BLaER1 (cell line): ENCODE results near the gene PPM1N.

Experiments
- H3K27ac ChIP-seq: shearing (Covaris generic); formaldehyde crosslinking; 2 replicates; pipeline ENCODE4 v1.8.1; 2022
- H3K27me3 ChIP-seq: shearing (Covaris generic); formaldehyde crosslinking; 2 replicates; pipeline ENCODE4 v1.8.1; 2022
- H3K36me3 ChIP-seq: shearing (Covaris generic); formaldehyde crosslinking; 2 replicates; pipeline ENCODE4 v1.8.1; 2022
- H3K4me1 ChIP-seq: shearing (Covaris generic); formaldehyde crosslinking; 2 replicates; pipeline ENCODE4 v1.8.1; 2022
- H3K4me2 ChIP-seq: shearing (Covaris generic); formaldehyde crosslinking; 2 replicates; pipeline ENCODE4 v1.8.1; 2022
- H3K4me3 ChIP-seq: shearing (Covaris generic); formaldehyde crosslinking; 2 replicates; pipeline ENCODE4 v1.8.1; 2022
- H3K9ac ChIP-seq: shearing (Covaris generic); formaldehyde crosslinking; 2 replicates; pipeline ENCODE4 v1.8.1; 2022
- H3K9me3 ChIP-seq: shearing (Covaris generic); formaldehyde crosslinking; 2 replicates; pipeline ENCODE4 v1.8.1; 2022
- H4K20me1 ChIP-seq: shearing (Covaris generic); formaldehyde crosslinking; 2 replicates; pipeline ENCODE4 v1.8.1; 2022
- Cebpa-rat ChIP-seq: shearing (Covaris generic); IDR thresholded peaks from 2 replicates; pipeline ENCODE4 v1.8.1; 2022

The PPM1N gene

GRCh38 chr19:45475537-45476291, 22.5 kb upstream of the PPM1N start:
- Histone ChIP-seq H3K9ac (no peak overlapping the region), H3K36me3 (no peaks in the 10 kb centered on the region), H3K27me3 (peaks cover 56% of the 10 kb centered on the region), H3K4me1 (peaks cover 30% of the 10 kb centered on the region), H3K27ac (no peak overlapping the region), H3K4me2 (peak overlapping the region; percentile 22; the same call in 1 of the 2 replicates), H3K9me3 (no peaks in the 10 kb centered on the region), H4K20me1 (peaks cover 11% of the 10 kb centered on the region), H3K4me3 (no peak overlapping the region)
- TF ChIP-seq Cebpa-rat: no peak

- Histone ChIP-seq H3K27me3 (peaks cover 50% of the 10 kb centered on the region), H3K9ac (no peak overlapping the region)
Observed at GRCh38 chr19:45476304-45476703, 21.9 kb upstream of the PPM1N start.

DNA sequence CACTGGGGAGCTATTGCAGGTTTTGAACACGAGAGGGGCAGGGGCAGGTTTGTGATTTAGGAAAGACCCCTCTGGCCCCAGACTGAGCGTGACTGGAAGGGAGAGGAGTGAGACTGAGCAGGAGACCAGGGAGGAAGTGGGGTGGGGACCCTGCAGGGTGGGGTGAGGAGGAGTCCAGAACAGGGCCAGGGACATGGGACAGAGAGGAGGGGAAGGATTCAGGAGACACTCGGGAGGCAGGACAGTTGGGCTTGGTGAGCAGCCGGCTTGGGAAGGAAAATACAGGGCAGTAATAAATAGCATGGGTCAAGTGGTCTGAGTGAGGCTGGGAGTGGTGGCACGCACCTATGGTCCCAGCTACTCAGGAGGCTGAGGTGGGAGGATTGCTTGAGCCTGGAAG, 21.1 kb upstream of the PPM1N start:
- Histone ChIP-seq H4K20me1 (peaks cover 7% of the 10 kb centered on the region), H3K9me3 (no peaks in the 10 kb centered on the region), H3K27ac (no peak overlapping the region), H3K36me3 (no peaks in the 10 kb centered on the region), H3K27me3 (peaks cover 41% of the 10 kb centered on the region), H3K4me1 (peaks cover 26% of the 10 kb centered on the region), H3K4me3 (no peak overlapping the region), H3K9ac (no peak overlapping the region), H3K4me2 (peak overlapping the region; percentile 84)
- TF ChIP-seq Cebpa-rat: no peak

More at GRCh38 chr19:45476304-45476703, 21.9 kb upstream of the PPM1N start:
- no peaks in the 10 kb centered on the region for H3K9me3 ChIP-seq
- TF ChIP-seq Cebpa-rat: no peak
- H4K20me1 ChIP-seq: peaks cover 11% of the 10 kb centered on the region
- no peak overlapping the region for H3K4me3 ChIP-seq
- no peak overlapping the region for H3K27ac ChIP-seq
- no peaks in the 10 kb centered on the region for H3K36me3 ChIP-seq
- H3K4me1 ChIP-seq: peaks cover 27% of the 10 kb centered on the region
- H3K4me2 ChIP-seq: peak overlapping the region; percentile 22; the same call in 1 of the 2 replicates

DNA sequence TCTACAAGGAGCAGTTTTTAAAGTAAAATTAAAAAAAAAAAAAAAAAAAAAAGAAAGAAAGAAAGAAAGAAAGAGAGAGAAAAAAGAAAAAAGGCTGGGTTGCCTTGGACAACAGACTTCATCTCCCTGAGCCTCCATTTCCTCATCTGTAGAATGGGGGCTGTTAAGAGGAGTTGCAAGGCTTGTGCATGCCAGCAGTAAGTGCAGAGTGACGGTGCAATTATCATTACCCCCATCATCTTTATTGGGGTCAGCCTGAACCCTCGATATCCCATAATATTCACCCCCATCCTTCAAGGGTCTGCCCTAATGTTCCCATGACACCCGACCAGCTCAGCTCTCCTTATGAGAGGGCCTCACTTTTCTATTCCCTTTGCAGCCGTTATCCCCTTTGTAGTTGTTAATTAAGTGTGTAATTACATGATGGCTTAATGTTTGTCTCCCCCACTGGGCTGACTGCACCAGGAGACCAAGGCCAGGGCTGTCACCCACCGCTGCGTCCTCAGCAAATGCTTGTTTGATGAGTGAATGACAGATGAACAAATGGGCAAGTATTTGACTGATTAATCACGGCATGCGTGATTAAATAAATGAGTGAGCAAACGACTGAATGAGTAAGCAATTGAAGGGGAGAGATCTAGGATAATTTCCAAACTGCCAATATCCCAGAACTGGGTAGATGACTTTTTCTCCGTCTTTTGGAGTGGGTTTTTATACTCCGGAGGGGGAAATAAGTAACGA, 20.4 kb upstream of the PPM1N start:
- Histone ChIP-seq H3K4me3 (peak overlapping the region; percentile 70), H3K9me3 (no peaks in the 10 kb centered on the region), H3K36me3 (no peaks in the 10 kb centered on the region), H3K9ac (peak overlapping the region; percentile 97), H3K4me1 (peaks cover 19% of the 10 kb centered on the region), H3K4me2 (peak overlapping the region; percentile 84), H3K27me3 (peaks cover 34% of the 10 kb centered on the region), H4K20me1 (no peaks in the 10 kb centered on the region), H3K27ac (no peak overlapping the region)
- TF ChIP-seq Cebpa-rat: no peak

GRCh38 chr19:45478454-45479238, 19.6 kb upstream of the PPM1N start:
- Histone ChIP-seq H3K4me2 (peak overlapping the region; percentile 84), H3K4me3 (peak overlapping the region; percentile 70), H4K20me1 (no peaks in the 10 kb centered on the region), H3K27me3 (peaks cover 27% of the 10 kb centered on the region), H3K9ac (peak overlapping the region; percentile 97), H3K36me3 (no peaks in the 10 kb centered on the region), H3K27ac (peak overlapping the region; percentile 99), H3K4me1 (peaks cover 19% of the 10 kb centered on the region), H3K9me3 (no peaks in the 10 kb centered on the region)
- no peak for TF ChIP-seq Cebpa-rat

GRCh38 chr19:45483033-45483432, 15.2 kb upstream of the PPM1N start:
- Histone ChIP-seq H3K4me3 (no peak overlapping the region), H3K9ac (no peak overlapping the region), H3K27me3 (no peaks in the 10 kb centered on the region), H3K4me2 (no peak overlapping the region), H3K4me1 (peaks cover 9% of the 10 kb centered on the region), H3K9me3 (no peaks in the 10 kb centered on the region), H4K20me1 (no peaks in the 10 kb centered on the region), H3K27ac (no peak overlapping the region), H3K36me3 (no peaks in the 10 kb centered on the region)
- no peak for TF ChIP-seq Cebpa-rat

GRCh38 chr19:45484273-45484945, 13.8 kb upstream of the PPM1N start:
- Histone ChIP-seq H3K36me3 (no peaks in the 10 kb centered on the region; the same call in 1 of the 2 replicates), H3K27ac (no peak overlapping the region), H3K27me3 (no peaks in the 10 kb centered on the region), H3K9ac (no peak overlapping the region), H3K9me3 (no peaks in the 10 kb centered on the region), H3K4me2 (no peak overlapping the region), H4K20me1 (no peaks in the 10 kb centered on the region), H3K4me1 (peaks cover 9% of the 10 kb centered on the region), H3K4me3 (no peak overlapping the region)
- TF ChIP-seq Cebpa-rat: no peak

DNA sequence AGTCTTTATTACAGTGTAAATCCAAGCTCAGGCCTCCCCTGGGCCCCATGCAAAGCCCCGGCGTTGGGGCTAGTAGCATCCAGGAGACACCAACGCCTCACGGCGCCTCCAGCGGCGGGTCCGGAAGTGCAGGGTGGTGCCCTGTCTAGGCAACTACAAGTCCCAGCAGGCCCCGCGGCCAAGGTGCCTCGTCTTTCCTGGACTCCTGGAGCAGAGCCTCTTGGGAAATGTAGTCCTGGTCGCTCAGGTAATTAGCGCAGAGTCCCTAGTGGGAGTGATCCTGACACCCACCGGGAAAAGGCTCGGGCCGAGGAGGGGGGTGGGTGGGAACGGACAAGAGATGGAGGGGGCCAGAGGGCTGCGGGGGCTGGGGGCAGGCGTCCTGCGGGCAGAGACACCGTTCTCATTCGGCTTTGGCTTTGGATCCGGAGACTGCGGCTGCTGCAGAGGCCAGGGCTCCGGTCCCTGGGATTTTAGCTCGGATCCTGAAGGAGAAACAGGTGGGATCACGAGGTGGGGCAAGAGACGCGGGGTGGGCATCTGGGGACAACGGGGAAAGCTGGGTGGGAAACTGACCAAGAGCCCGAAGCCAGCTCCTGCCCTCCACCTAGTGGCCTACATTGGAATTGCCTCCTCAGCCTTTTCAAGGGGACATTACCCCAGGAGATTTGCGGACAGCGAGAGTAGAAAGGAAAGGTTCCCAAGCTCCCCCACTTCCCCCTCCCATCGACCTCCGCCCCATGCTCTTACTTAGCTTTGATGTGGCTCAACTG, 12.8 kb upstream of the PPM1N start:
- H3K27ac ChIP-seq: 0 out of 2 replicates have a peak overlapping the region, but pooled peaks have one; percentile 38
- no peaks in the 10 kb centered on the region for H4K20me1 ChIP-seq
- H3K4me3 ChIP-seq: peak overlapping the region; percentile 70
- H3K36me3 ChIP-seq: no peaks in the 10 kb centered on the region; the same call in 1 of the 2 replicates
- no peaks in the 10 kb centered on the region for H3K9me3 ChIP-seq
- peak overlapping the region; percentile 71; the same call in 1 of the 2 replicates for H3K9ac ChIP-seq
- no peaks in the 10 kb centered on the region for H3K27me3 ChIP-seq
- H3K4me2 ChIP-seq: peak overlapping the region; percentile 82
- no peak for TF ChIP-seq Cebpa-rat
- peaks cover 9% of the 10 kb centered on the region for H3K4me1 ChIP-seq
